OCI-LY7 (cell line): ENCODE measurements around the gene TMEM94. TPM values are rescaled to one million over a fixed set of nuclear protein-coding genes. Genes with fewer than 3 reads are reported as not detected.

Experiments
- BruUV-seq: library from RNA; stranded (reverse); fragments of 400-500 nt; replicated peaks from 2 replicates; lab custom pipeline; 2021; lab: Mats Ljungman, UMichigan
- CTCF ChIA-PET: fragments of 300-600 bp; sonication (Branson Sonifier 250); formaldehyde crosslinking; loops from one replicate; lab custom pipeline; 2022; ENCODE audit warnings: antibody characterized with exemption; ENCODE audit not compliant: unreplicated experiment; lab: Charles Lee
- POLR2A ChIA-PET: fragments of 300-600 bp; sonication (Branson Sonifier 250); formaldehyde crosslinking; loops from one replicate; lab custom pipeline; 2022; ENCODE audit warnings: antibody characterized with exemption; lab: Charles Lee
- DNase-seq: peaks from one replicate; pipeline ENCODE4 v3.0.0-alpha.2; 2015; ENCODE audit warnings: low spot score
- H2AFZ ChIP-seq: fragments of 200-600 bp; sonication (generic), shearing (Covaris generic); 2 replicates; pipeline ENCODE4 v1.6.1; 2014; ENCODE audit warnings: mild to moderate bottlenecking, antibody characterized with exemption, low read length, moderate library complexity
- H3K27ac ChIP-seq: fragments of 200-600 bp; sonication (generic); 2 replicates; pipeline ENCODE4 v1.5.1; 2014; ENCODE audit warnings: mixed run types, low read depth, mild to moderate bottlenecking, moderate library complexity, low read length, inconsistent platforms; ENCODE audit not compliant: poor library complexity, severe bottlenecking
- H3K36me3 ChIP-seq: fragments of 200-600 bp; sonication (generic); 2 replicates; pipeline ENCODE4 v1.6.1; 2014; ENCODE audit warnings: mild to moderate bottlenecking, antibody characterized with exemption, low read length, moderate library complexity, mixed read lengths; ENCODE audit not compliant: insufficient read depth
- H3K4me1 ChIP-seq: fragments of 200-600 bp; sonication (generic); 2 replicates; pipeline ENCODE4 v1.5.1; 2014; ENCODE audit warnings: mild to moderate bottlenecking, low read length; ENCODE audit not compliant: insufficient read depth, poor library complexity, severe bottlenecking
- H3K4me2 ChIP-seq: fragments of 200-600 bp; sonication (generic); 2 replicates; pipeline ENCODE4 v1.6.1; 2014; ENCODE audit warnings: mild to moderate bottlenecking, low read length
- H3K4me3 ChIP-seq: fragments of 200-600 bp; sonication (generic); 2 replicates; pipeline ENCODE4 v1.5.1; 2014; ENCODE audit warnings: mild to moderate bottlenecking, low read depth, low read length; ENCODE audit not compliant: poor library complexity, severe bottlenecking
- H3K79me2 ChIP-seq: fragments of 200-600 bp; sonication (generic); 2 replicates; pipeline ENCODE4 v1.6.1; 2016; ENCODE audit warnings: low read depth, mild to moderate bottlenecking, low read length, moderate library complexity, mixed read lengths; ENCODE audit not compliant: insufficient read depth
- H3K9me2 ChIP-seq: fragments of 200-600 bp; sonication (generic); 2 replicates; pipeline ENCODE4 v1.6.1; 2016; ENCODE audit warnings: mild to moderate bottlenecking, low read length, mixed read lengths; ENCODE audit not compliant: insufficient read depth
- H3K9me3 ChIP-seq: fragments of 200-600 bp; sonication (generic); 2 replicates; pipeline ENCODE4 v1.6.1; 2014; ENCODE audit warnings: mild to moderate bottlenecking, mixed run types, low read length, mixed read lengths
- H4K20me1 ChIP-seq: fragments of 200-600 bp; sonication (generic); 2 replicates; pipeline ENCODE4 v1.6.1; 2014; ENCODE audit warnings: mild to moderate bottlenecking, antibody characterized with exemption, low read length, moderate library complexity, mixed read lengths; ENCODE audit not compliant: insufficient read depth
- EZH2phosphoT487 ChIP-seq: fragments of 200-600 bp; sonication (generic); IDR thresholded peaks from 2 replicates; pipeline ENCODE4 v1.6.1; 2018; ENCODE audit warnings: low read depth, borderline replicate concordance, mild to moderate bottlenecking, mixed run types, antibody characterized with exemption, low read length, moderate library complexity, mixed read lengths
- intact Hi-C: fragments of 100-400 bp; cut with micrococcal nuclease; formaldehyde crosslinking; loops from one replicate; pipeline ENCODE4 v1.10.0; 2022; ENCODE audit not compliant: unreplicated experiment
- total RNA-seq, 2 experiments: library from RNA; depleted of rRNA in 1 of 2; stranded (reverse); fragments of >200 nt in 1 of 2; shearing (Covaris generic) in 1 of 2; gene quantifications; 2 replicates each; pipeline ENCODE4 v1.2.3, GENCODE V29; 2014 to 2022
- TF ChIP-seq, protein P1 (sequence below): fragments of 200-600 bp; sonication (generic); conservative IDR thresholded peaks from 2 replicates; pipeline ENCODE4 v1.5.1; 2014; ENCODE audit warnings: mild to moderate bottlenecking, antibody characterized with exemption, low read length, moderate library complexity, mixed read lengths

The TMEM94 gene
- total RNA-seq, 2 experiments from 2014 or later, result 60.6 to 121 TPM

DNA sequence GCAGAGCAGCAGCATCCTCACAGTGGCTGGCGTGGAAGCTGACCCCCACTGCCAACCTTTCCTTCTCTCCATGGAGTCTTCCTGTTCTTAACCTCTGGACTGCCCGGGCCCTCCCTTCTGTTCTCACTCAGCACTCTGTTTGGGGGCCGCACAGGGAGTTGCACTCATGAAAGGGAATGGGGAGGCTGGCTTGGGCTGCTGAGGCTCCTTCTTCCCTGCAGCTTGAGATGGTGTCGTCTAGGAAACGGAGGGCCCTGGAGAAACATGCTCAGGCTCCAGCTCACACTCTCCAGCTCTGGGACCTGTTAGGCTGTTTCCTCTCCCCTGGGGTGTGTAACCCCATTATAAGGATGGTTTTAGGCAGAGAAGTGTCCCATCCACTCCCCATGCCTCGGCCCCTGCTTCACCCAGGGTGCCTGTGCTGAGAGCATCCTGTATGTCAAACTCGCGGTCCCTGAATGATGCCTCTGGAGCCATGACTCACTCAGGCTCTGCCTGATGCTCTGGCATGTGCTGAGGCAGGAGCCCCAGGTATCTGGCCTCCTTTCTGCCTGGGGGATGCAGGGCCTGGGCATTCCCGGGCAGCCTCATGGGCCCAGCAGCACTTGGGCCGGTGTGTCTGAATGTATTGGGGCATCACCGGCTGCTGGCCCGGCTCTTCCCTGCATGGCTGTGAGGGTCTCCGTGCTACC lies 18.9 kb downstream of the TMEM94 start:
- no peaks in the 10 kb centered on the region for H3K79me2 ChIP-seq
- CTCF ChIA-PET, result no interaction called here
- POLR2A ChIA-PET, result no interaction called here
- no peak for DNase-seq
- TF ChIP-seq EZH2phosphoT487, result no peak
- TF ChIP-seq, protein P1, sequence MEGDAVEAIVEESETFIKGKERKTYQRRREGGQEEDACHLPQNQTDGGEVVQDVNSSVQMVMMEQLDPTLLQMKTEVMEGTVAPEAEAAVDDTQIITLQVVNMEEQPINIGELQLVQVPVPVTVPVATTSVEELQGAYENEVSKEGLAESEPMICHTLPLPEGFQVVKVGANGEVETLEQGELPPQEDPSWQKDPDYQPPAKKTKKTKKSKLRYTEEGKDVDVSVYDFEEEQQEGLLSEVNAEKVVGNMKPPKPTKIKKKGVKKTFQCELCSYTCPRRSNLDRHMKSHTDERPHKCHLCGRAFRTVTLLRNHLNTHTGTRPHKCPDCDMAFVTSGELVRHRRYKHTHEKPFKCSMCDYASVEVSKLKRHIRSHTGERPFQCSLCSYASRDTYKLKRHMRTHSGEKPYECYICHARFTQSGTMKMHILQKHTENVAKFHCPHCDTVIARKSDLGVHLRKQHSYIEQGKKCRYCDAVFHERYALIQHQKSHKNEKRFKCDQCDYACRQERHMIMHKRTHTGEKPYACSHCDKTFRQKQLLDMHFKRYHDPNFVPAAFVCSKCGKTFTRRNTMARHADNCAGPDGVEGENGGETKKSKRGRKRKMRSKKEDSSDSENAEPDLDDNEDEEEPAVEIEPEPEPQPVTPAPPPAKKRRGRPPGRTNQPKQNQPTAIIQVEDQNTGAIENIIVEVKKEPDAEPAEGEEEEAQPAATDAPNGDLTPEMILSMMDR, result no peak
- peaks cover 14% of the 10 kb centered on the region for H3K4me1 ChIP-seq
- no peaks in the 10 kb centered on the region for H3K9me2 ChIP-seq
- intact Hi-C loops, result no loop called here
- H3K27ac ChIP-seq, result no peak overlapping the region
- no TSS peak for BruUV-seq
- H3K9me3 ChIP-seq, result no peaks in the 10 kb centered on the region
- peaks cover 22% of the 10 kb centered on the region for H3K36me3 ChIP-seq
- no peak overlapping the region for H3K4me3 ChIP-seq
- no peak overlapping the region for H2AFZ ChIP-seq
- H4K20me1 ChIP-seq, result no peaks in the 10 kb centered on the region
- H3K4me2 ChIP-seq, result no peak overlapping the region

GRCh38 chr17:75475851-75476250 lies 19.4 kb downstream of the TMEM94 start:
- no peaks in the 10 kb centered on the region for H3K9me3 ChIP-seq
- H3K4me3 ChIP-seq, result no peak overlapping the region
- H3K79me2 ChIP-seq, result no peaks in the 10 kb centered on the region
- H3K9me2 ChIP-seq, result no peaks in the 10 kb centered on the region
- TF ChIP-seq, protein P1, result no peak
- no peak overlapping the region for H2AFZ ChIP-seq
- BruUV-seq, result no TSS peak
- ChIA-PET CTCF (no interaction called here), POLR2A (no interaction called here)
- H3K27ac ChIP-seq, result no peak overlapping the region
- peaks cover 22% of the 10 kb centered on the region for H3K36me3 ChIP-seq
- H3K4me2 ChIP-seq, result no peak overlapping the region
- intact Hi-C loops, result no loop called here
- peaks cover 14% of the 10 kb centered on the region for H3K4me1 ChIP-seq
- H4K20me1 ChIP-seq, result no peaks in the 10 kb centered on the region
- DNase-seq, result no peak

GRCh38 chr17:75476271-75476671 lies 19.8 kb downstream of the TMEM94 start:
- BruUV-seq, result no TSS peak
- CTCF ChIA-PET, result no interaction called here
- POLR2A ChIA-PET, result no interaction called here

More at GRCh38 chr17:75476271-75476671, 19.8 kb downstream of the TMEM94 start:
- Histone ChIP-seq H2AFZ (no peak overlapping the region), H3K9me3 (no peaks in the 10 kb centered on the region), H3K79me2 (no peaks in the 10 kb centered on the region), H3K9me2 (no peaks in the 10 kb centered on the region), H3K36me3 (peaks cover 22% of the 10 kb centered on the region), H3K4me3 (no peak overlapping the region), H3K27ac (no peak overlapping the region), H3K4me1 (peaks cover 14% of the 10 kb centered on the region), H3K4me2 (no peak overlapping the region), H4K20me1 (no peaks in the 10 kb centered on the region)
- intact Hi-C loops, result no loop called here
- TF ChIP-seq, protein P1, result no peak
- TF ChIP-seq EZH2phosphoT487, result no peak
- DNase-seq, result no peak
